Astrocyte of the cerebellum (primary cell): Measurements from ENCODE around the gene SLC10A2.

ENCODE experiments used
- DNase-seq: peaks from one replicate; pipeline ENCODE4 v3.0.0-alpha.2; 2011; ENCODE audit warnings: low read depth
- H3K4me3 ChIP-seq: 2 replicates; pipeline ENCODE4 v1.5.1; 2011; ENCODE audit warnings: mild to moderate bottlenecking, low read depth, low read length, moderate library complexity
- CTCF ChIP-seq: IDR thresholded peaks from 2 replicates; pipeline ENCODE4 v1.5.1; 2012; ENCODE audit warnings: low read length, low read depth, moderate library complexity, mild to moderate bottlenecking; ENCODE audit errors: missing control alignments
- in situ Hi-C: cut with HindIII; loops from 2 replicates; pipeline ENCODE4 v1.10.0; 2017; ENCODE audit warnings: low sequenced_read_pairs

Gene SLC10A2

GRCh38 chr13:103056008-103056407 is 10.2 kb downstream of the SLC10A2 start:
- no peak for DNase-seq
- H3K4me3 ChIP-seq, result no peak overlapping the region
- in situ Hi-C loops, result no loop called here
- TF ChIP-seq CTCF, result no peak

GRCh38 chr13:103055166-103055565 is 11.1 kb downstream of the SLC10A2 start:
- H3K4me3 ChIP-seq, result no peak overlapping the region
- no peak for TF ChIP-seq CTCF
- no peak for DNase-seq
- in situ Hi-C loops, result no loop called here

GRCh38 chr13:103046676-103047075 is 19.5 kb downstream of the SLC10A2 start:
- no peak for TF ChIP-seq CTCF
- H3K4me3 ChIP-seq, result no peak overlapping the region
- in situ Hi-C loops, result no loop called here
- DNase-seq, result no peak

- in situ Hi-C loops, result no loop called here
- TF ChIP-seq CTCF, result no peak
- H3K4me3 ChIP-seq, result no peak overlapping the region
- no peak for DNase-seq
These were observed 22.2 kb downstream of the SLC10A2 start for GRCh38 chr13:103044056-103044455.

GRCh38 chr13:103040006-103040405 is 26.2 kb downstream of the SLC10A2 start:
- DNase-seq, result no peak

GRCh38 chr13:103039183-103039582 is 27.0 kb downstream of the SLC10A2 start:
- H3K4me3 ChIP-seq, result no peak overlapping the region
- no peak for DNase-seq
- no peak for TF ChIP-seq CTCF
- in situ Hi-C loops, result no loop called here

More at GRCh38 chr13:103040006-103040405, 26.2 kb downstream of the SLC10A2 start:
- TF ChIP-seq CTCF, result no peak
- in situ Hi-C loops, result no loop called here
- no peak overlapping the region for H3K4me3 ChIP-seq

GRCh38 chr13:103036268-103036667 is 29.9 kb downstream of the SLC10A2 start:
- TF ChIP-seq CTCF, result no peak
- no peak overlapping the region for H3K4me3 ChIP-seq
- no peak for DNase-seq
- in situ Hi-C loops, result no loop called here
